Suprapubic skin (tissue), 4 donors: ENCODE measurements around the gene ZFP36L1. TPM values are rescaled to one million over a fixed set of nuclear protein-coding genes. Genes with fewer than 3 reads are reported as not detected.
"Not testable (repeated sequence)": the region's sequence is repeated elsewhere in the genome, so short reads cannot be mapped to it uniquely, and the experiment has no call there.

ENCODE experiments used
- DNase-seq, 2 donors: peaks; one replicate each; pipeline ENCODE4 v3.0.0-alpha.2; 2019; ENCODE audit warnings: low spot score in 2 of 2
- H3K27ac ChIP-seq: fragments of 200-600 bp; sonication (generic); one replicate; pipeline ENCODE4 v1.5.1; 2019
- H3K27me3 ChIP-seq: fragments of 200-600 bp; sonication (generic); one replicate; pipeline ENCODE4 v1.5.1; 2019
- H3K36me3 ChIP-seq: fragments of 200-600 bp; sonication (generic); one replicate; pipeline ENCODE4 v1.5.1; 2019
- H3K4me1 ChIP-seq: fragments of 200-600 bp; sonication (generic); one replicate; pipeline ENCODE4 v1.5.1; 2019
- H3K4me3 ChIP-seq: fragments of 200-600 bp; sonication (generic); one replicate; pipeline ENCODE4 v1.5.1; 2019; ENCODE audit warnings: mild to moderate bottlenecking
- H3K9me3 ChIP-seq: fragments of 200-600 bp; sonication (generic); one replicate; pipeline ENCODE4 v1.5.1; 2019
- EP300 ChIP-seq: sonication (generic); formaldehyde crosslinking; IDR thresholded peaks from one replicate; pipeline ENCODE4 v1.6.1; 2017; ENCODE audit warnings: antibody characterized with exemption
- POLR2A ChIP-seq, 2 donors: fragments of 450-650 bp; IDR thresholded peaks; one replicate each; pipeline ENCODE4 v1.6.1; 2017; ENCODE audit warnings: antibody characterized with exemption in 2 of 2, mild to moderate bottlenecking in 2 of 2, moderate library complexity in 2 of 2
- POLR2AphosphoS5 ChIP-seq, 3 donors: sonication (generic); formaldehyde crosslinking; IDR thresholded peaks; one replicate each; pipeline ENCODE4 v1.6.1; 2017; ENCODE audit warnings: antibody characterized with exemption in 3 of 3
- WGBS: methylation state at CpG from one replicate; pipeline ENCODE4 v1.1.5; 2018; 5-methylcytosine and 5-hydroxymethylcytosine counted together
- total RNA-seq, 4 donors: library from RNA; depleted of rRNA; stranded (reverse); fragments of >200 nt; gene quantifications; one replicate each; pipeline ENCODE4 v1.1.0, GENCODE V29; 2016
- TF ChIP-seq, protein P1 (sequence below), 2 donors: fragments of 200-600 bp in 1 of 2; fragments of 450-650 bp in 1 of 2; sonication (generic) in 1 of 2; IDR thresholded peaks; one replicate each; pipeline ENCODE4 v1.5.1; 2016 to 2019; ENCODE audit warnings: antibody characterized with exemption in 2 of 2, mild to moderate bottlenecking in 1 of 2, moderate library complexity in 1 of 2

Gene ZFP36L1
- total RNA-seq, 4 donors from 2014 or later = 1,382 to 1,995 (median 1,611) TPM

DNA sequence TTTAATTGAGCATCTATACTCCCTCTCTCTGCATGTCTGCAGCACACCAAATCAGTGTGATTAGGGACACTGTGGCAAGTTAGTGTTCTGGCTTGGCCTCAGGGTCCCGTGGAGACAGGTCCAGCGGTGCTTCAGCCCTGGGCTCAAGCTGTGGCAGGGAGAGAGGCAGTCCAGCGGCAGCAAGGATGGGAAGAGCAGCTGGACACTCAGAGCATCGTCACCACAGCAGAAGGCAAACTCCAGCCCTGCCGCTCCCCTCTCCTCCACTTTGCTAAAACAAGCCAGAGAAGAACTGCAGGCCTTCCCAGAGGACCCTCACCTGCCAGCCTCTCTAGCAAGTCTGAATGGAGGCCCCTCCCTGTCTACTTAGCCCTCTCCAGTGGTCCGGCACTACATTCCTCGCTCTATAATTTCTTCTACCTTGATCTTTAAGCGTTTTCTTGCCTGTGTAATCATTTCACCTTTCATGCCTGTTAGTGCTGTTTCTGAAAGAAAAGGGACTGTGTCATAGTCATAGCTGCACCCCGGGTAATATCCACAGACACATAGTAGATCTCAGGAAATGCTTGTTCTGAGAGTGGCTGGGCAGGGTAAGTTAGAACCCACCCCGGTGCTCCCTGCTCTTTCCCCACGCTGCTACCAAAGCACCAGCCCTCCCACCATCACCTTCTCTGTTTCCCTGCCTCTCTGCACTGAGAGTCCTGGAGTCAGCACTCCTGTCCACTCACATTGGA lies 22.1 kb downstream of the ZFP36L1 start:
- no peak overlapping the region for H3K27ac ChIP-seq
- no peak overlapping the region for H3K4me3 ChIP-seq
- H3K9me3 ChIP-seq = no peaks in the 10 kb centered on the region
- no peaks in the 10 kb centered on the region for H3K27me3 ChIP-seq
- TF ChIP-seq EP300 (no peak), POLR2AphosphoS5 (IDR thresholded peaks at IDR 0.05) (no peak), POLR2A (IDR thresholded peaks at IDR 0.05) (no peak)
- TF ChIP-seq, protein P1, sequence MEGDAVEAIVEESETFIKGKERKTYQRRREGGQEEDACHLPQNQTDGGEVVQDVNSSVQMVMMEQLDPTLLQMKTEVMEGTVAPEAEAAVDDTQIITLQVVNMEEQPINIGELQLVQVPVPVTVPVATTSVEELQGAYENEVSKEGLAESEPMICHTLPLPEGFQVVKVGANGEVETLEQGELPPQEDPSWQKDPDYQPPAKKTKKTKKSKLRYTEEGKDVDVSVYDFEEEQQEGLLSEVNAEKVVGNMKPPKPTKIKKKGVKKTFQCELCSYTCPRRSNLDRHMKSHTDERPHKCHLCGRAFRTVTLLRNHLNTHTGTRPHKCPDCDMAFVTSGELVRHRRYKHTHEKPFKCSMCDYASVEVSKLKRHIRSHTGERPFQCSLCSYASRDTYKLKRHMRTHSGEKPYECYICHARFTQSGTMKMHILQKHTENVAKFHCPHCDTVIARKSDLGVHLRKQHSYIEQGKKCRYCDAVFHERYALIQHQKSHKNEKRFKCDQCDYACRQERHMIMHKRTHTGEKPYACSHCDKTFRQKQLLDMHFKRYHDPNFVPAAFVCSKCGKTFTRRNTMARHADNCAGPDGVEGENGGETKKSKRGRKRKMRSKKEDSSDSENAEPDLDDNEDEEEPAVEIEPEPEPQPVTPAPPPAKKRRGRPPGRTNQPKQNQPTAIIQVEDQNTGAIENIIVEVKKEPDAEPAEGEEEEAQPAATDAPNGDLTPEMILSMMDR (IDR thresholded peaks at IDR 0.05) = no peak
- 88% methylated on average over 11 of the region's 11 CpGs for WGBS
- no peaks in the 10 kb centered on the region for H3K36me3 ChIP-seq
- peaks cover 18% of the 10 kb centered on the region for H3K4me1 ChIP-seq
- peak in 1 of 2 donors; percentile 33 for DNase-seq

- H3K27ac ChIP-seq = no peak overlapping the region
- WGBS = 95% methylated on average over 9 of the region's 9 CpGs
- TF ChIP-seq, protein P1 (IDR thresholded peaks at IDR 0.05) = no peak
Observed at GRCh38 chr14:68770051-68770450, 22.8 kb downstream of the ZFP36L1 start.

DNA sequence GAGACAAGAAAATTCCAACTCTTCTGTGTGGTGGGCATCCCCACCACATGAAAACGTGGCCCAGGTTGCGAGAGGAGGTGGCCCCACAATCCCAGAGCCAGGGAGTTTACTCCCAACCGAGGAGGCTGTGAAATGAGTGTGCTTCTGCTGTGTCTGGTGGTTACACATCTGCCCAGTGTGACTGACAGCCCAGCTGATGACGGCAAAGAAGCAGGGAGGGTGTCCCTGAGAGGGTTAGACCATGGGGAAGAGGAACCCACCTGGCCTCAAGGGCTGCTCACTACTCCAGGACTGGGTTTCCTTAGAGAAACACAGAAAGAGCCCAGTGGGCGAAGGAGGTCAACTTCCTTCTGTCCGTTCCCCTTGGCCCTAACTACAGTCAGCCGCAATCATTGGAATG lies 24.6 kb downstream of the ZFP36L1 start:
- Histone ChIP-seq H3K36me3 (no peaks in the 10 kb centered on the region), H3K27ac (no peak overlapping the region), H3K4me3 (no peak overlapping the region), H3K4me1 (peaks cover 25% of the 10 kb centered on the region), H3K27me3 (no peaks in the 10 kb centered on the region), H3K9me3 (no peaks in the 10 kb centered on the region)
- peak in 1 of 2 donors; percentile 56 for DNase-seq
- TF ChIP-seq EP300 (no peak), POLR2AphosphoS5 (IDR thresholded peaks at IDR 0.05) (no peak), POLR2A (IDR thresholded peaks at IDR 0.05) (no peak)
- TF ChIP-seq, protein P1 (IDR thresholded peaks at IDR 0.05) = no peak
- 98% methylated on average over 6 of the region's 7 CpGs for WGBS

More at GRCh38 chr14:68770051-68770450, 22.8 kb downstream of the ZFP36L1 start:
- Histone ChIP-seq H3K36me3 (no peaks in the 10 kb centered on the region), H3K9me3 (no peaks in the 10 kb centered on the region), H3K27me3 (no peaks in the 10 kb centered on the region), H3K4me3 (no peak overlapping the region), H3K4me1 (peaks cover 18% of the 10 kb centered on the region)
- DNase-seq = peak in 1 of 2 donors; percentile 46

DNA sequence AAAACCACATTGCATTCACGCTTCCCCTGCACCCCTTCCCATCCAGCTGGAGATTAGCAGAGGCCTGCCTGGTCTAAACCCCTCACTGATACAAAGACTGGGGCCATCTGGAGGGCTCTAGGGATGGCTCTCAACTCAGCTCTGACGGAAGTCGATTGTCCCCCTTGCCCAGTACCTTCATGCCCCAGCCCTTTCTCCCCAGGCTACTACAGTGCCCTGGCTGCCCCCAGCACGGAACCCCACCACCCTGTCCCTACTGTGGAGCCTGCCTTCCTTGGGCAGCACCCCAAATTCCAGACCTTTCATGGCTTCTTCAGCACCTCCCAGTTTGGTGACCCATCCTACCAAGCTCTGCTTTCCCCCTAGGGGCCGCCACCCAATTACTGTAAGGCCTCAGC lies 25.6 kb downstream of the ZFP36L1 start:
- Histone ChIP-seq H3K4me1 (peaks cover 32% of the 10 kb centered on the region), H3K9me3 (no peaks in the 10 kb centered on the region), H3K36me3 (no peaks in the 10 kb centered on the region), H3K4me3 (no peak overlapping the region), H3K27me3 (no peaks in the 10 kb centered on the region), H3K27ac (no peak overlapping the region)
- peak in 1 of 2 donors; percentile 36 for DNase-seq
- 94% methylated on average over 5 of the region's 5 CpGs for WGBS
- TF ChIP-seq POLR2A (IDR thresholded peaks at IDR 0.05) (no peak), POLR2AphosphoS5 (IDR thresholded peaks at IDR 0.05) (no peak), EP300 (no peak)
- TF ChIP-seq, protein P1 (IDR thresholded peaks at IDR 0.05) = no peak

DNA sequence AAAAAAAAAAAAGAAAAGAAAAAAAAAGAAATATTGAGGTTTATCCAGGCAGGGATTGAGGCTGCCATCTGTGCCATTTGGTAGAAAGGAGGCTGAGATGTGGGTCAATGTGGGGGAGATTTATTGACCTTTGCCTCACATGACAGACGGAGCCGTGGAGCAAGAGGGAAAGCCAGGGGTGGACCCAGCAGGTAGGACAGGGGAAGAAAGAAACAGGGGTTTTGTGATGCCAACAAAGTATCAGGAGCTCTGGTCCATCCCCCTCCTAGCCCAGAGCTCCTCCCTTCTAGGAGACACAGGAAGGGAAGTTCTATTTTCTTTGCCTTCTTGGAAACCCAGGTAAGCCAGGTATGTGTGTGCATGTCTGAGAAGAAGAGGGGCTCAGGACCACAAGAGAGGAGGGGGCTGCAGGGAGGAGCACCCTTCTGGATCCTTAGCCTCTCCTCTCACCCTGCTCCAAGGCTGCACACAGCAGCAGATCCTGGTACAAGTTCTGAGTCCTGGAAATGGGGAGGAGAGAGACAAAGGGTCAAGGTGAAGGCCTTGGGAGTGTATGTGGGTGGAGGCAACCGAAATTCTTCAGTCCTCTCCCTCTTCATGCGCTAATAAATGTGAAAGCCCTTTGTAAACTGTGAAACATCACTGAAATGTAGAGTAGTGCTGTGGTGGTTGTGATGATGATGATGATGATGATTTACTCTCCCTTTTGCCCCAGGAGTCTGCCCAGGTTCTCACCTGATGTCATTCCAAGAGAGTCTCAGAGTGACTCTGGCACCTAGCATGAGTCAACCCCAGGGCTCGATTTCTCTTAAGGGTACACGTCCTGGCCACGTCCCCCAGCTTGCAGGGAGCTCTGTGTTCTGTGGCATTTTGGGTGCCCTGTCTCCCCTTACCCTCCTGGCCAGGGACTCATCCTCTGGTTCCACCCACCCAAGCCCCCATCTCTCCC lies 26.3 kb downstream of the ZFP36L1 start:
- no peaks in the 10 kb centered on the region for H3K27me3 ChIP-seq
- 80% methylated on average over 7 of the region's 7 CpGs for WGBS
- TF ChIP-seq EP300 (no peak), POLR2A (IDR thresholded peaks at IDR 0.05) (no peak), POLR2AphosphoS5 (IDR thresholded peaks at IDR 0.05) (no peak)
- TF ChIP-seq, protein P1 (IDR thresholded peaks at IDR 0.05) = no peak

GRCh38 chr14:68763843-68764242 lies 29.0 kb downstream of the ZFP36L1 start:
- not testable (repeated sequence) for H3K27me3 ChIP-seq, H3K4me3 ChIP-seq, H3K27ac ChIP-seq, H3K36me3 ChIP-seq, H3K9me3 ChIP-seq
- WGBS = 95% methylated on average over 4 of the region's 4 CpGs
- peaks cover 21% of the 10 kb centered on the region for H3K4me1 ChIP-seq
- DNase-seq = peak in 1 of 2 donors; percentile 45

More for the DNA sequence above, 26.3 kb downstream of the ZFP36L1 start:
- Histone ChIP-seq H3K4me1 (peaks cover 26% of the 10 kb centered on the region), H3K27ac (no peak overlapping the region), H3K36me3 (no peaks in the 10 kb centered on the region), H3K9me3 (no peaks in the 10 kb centered on the region), H3K4me3 (no peak overlapping the region)
- peak in 1 of 2 donors; percentile 40 for DNase-seq
